ENCODE results near the gene TCAIM. TPM values are rescaled to one million over a fixed set of nuclear protein-coding genes. Genes with fewer than 3 reads are reported as not detected.

The TCAIM gene
- total and polyA plus RNA-seq, 11 donors, result 17.0 to 45.0 (median 31.4) TPM

DNA sequence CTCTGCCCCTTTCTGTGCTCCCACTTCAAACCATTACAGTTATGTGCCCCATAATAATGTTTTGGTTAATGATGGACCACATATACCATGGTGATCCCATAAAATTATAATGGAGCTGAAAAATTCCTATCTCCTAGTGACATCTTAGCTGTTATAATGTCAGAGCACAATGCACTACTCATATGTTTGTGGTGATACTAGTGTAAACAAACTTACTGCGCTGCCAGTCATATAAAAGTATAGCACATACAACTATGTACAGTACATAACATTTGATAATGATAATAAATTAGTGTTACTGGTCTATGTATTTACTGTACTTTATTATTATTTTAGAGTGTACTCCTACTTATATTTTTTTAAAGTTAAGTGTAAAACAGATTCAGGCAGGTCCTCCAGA lies 45.6 kb upstream of the TCAIM start:
- ATAC-seq (no peak), DNase-seq (no peak)
- intact Hi-C loops (cut with DNase I), result no loop called here
- H3K27ac ChIP-seq, result no peak overlapping the region
- H3K36me3 ChIP-seq, result no peaks in the 10 kb centered on the region
- H3K9me3 ChIP-seq, result no peaks in the 10 kb centered on the region
- H3K4me1 ChIP-seq, result no peaks in the 10 kb centered on the region
- 94 to 97% (median 95%) methylated on average over 1 of the region's 1 CpG for WGBS, 4 donors
- peaks cover 0 to 23% (median 0%) of the 10 kb centered on the region in 9 donors for H3K27me3 ChIP-seq
- H3K4me3 ChIP-seq, result no peak overlapping the region
- TF ChIP-seq, protein P1, sequence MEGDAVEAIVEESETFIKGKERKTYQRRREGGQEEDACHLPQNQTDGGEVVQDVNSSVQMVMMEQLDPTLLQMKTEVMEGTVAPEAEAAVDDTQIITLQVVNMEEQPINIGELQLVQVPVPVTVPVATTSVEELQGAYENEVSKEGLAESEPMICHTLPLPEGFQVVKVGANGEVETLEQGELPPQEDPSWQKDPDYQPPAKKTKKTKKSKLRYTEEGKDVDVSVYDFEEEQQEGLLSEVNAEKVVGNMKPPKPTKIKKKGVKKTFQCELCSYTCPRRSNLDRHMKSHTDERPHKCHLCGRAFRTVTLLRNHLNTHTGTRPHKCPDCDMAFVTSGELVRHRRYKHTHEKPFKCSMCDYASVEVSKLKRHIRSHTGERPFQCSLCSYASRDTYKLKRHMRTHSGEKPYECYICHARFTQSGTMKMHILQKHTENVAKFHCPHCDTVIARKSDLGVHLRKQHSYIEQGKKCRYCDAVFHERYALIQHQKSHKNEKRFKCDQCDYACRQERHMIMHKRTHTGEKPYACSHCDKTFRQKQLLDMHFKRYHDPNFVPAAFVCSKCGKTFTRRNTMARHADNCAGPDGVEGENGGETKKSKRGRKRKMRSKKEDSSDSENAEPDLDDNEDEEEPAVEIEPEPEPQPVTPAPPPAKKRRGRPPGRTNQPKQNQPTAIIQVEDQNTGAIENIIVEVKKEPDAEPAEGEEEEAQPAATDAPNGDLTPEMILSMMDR (IDR thresholded peaks at IDR 0.05), result no peak
- no peak for TF ChIP-seq POLR2A (IDR thresholded peaks at IDR 0.05)

DNA sequence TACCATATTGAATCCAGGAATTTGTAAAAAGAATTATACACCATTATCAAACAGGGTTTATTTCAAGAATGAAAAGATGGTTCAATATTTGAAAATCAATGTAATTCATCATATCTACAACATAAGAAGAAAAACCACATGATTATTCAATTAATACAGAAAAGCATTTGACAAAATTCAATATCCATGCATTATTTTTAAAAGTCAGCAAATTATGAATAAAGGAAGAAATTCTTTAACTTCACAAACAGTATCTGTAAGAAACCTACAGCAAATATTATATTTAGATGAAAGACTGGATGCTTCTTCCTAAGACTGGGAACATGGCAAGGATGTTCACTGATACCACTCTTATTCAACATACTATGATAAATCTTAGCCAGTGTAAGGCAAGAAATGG lies 41.3 kb upstream of the TCAIM start:
- DNase-seq (no peak), ATAC-seq (no peak)
- H3K27ac ChIP-seq, result no peak overlapping the region
- H3K4me3 ChIP-seq, result no peak overlapping the region
- intact Hi-C loops (cut with DNase I), result no loop called here
- peaks cover 0 to 23% (median 0%) of the 10 kb centered on the region in 9 donors for H3K27me3 ChIP-seq
- no peaks in the 10 kb centered on the region for H3K4me1 ChIP-seq
- no peaks in the 10 kb centered on the region for H3K36me3 ChIP-seq
- no peaks in the 10 kb centered on the region for H3K9me3 ChIP-seq
- no peak for TF ChIP-seq POLR2A (IDR thresholded peaks at IDR 0.05)
- TF ChIP-seq, protein P1 (IDR thresholded peaks at IDR 0.05), result no peak

DNA sequence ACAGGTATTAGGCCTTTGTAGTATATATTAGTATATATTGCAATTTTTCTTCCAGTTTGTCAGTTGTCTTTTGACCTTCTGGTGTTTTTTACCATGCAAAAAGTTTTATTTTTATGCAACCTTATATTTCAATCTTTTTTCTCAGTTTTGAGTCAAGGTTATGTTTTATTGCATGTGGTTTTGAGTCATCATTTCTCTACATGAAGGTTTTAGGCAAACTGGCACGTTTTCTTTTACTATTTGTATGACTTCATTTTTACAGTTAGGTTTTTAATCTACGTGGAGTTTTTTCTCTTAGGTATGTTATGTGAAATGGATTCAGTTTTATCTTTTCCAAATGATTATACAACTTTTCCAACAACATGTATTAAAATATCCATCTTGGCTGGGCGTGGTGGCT lies 36.8 kb upstream of the TCAIM start:
- Histone ChIP-seq H3K9me3 (no peaks in the 10 kb centered on the region), H3K4me3 (no peak overlapping the region), H3K27ac (no peak overlapping the region), H3K27me3 (peaks cover 0 to 2% (median 0%) of the 10 kb centered on the region in 9 donors), H3K36me3 (no peaks in the 10 kb centered on the region), H3K4me1 (no peaks in the 10 kb centered on the region)
- 82 to 86% (median 84%) methylated on average over 3 of the region's 3 CpGs for WGBS, 4 donors
- intact Hi-C loops (cut with DNase I), result no loop called here
- DNase-seq (no peak), ATAC-seq (no peak)
- no peak for TF ChIP-seq POLR2A (IDR thresholded peaks at IDR 0.05)
- TF ChIP-seq, protein P1 (IDR thresholded peaks at IDR 0.05), result no peak

DNA sequence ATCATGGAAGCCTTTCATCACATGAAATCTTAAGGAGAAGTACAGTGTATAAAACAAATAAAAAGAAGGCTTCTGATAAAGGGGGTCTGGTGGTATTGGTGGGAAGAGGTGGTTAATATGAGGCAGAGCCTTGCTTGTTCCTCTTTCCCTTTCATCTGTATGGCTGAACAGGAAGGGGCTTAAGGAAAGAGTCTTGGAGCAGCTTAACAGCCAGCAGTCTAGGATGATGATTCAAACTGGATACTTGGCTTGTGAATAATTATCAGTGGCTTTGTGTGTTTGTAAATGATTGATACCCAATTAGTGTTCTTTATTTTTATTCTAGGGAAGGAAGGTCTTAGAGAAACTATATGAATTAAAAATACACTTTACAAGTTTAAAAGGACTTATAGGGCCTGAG lies 29.1 kb upstream of the TCAIM start:
- ATAC-seq (no peak), DNase-seq (no peak)
- no peak overlapping the region for H3K4me3 ChIP-seq
- H3K27ac ChIP-seq, result no peak overlapping the region
- no peak for TF ChIP-seq POLR2A (IDR thresholded peaks at IDR 0.05)
- TF ChIP-seq, protein P1 (IDR thresholded peaks at IDR 0.05), result no peak
- H3K4me1 ChIP-seq, result no peaks in the 10 kb centered on the region
- no peaks in the 10 kb centered on the region for H3K27me3 ChIP-seq
- no peaks in the 10 kb centered on the region for H3K36me3 ChIP-seq
- intact Hi-C loops (cut with DNase I), result no loop called here
- H3K9me3 ChIP-seq, result no peaks in the 10 kb centered on the region
